Naive thymus-derived CD8-positive, alpha-beta T cell (primary cell): ENCODE results near the gene SLC8A2. TPM values are rescaled to one million over a fixed set of nuclear protein-coding genes. Genes with fewer than 3 reads are reported as not detected.
A peak's percentile ranks its signal among the peaks of the same experiment; 100 is the strongest.

ENCODE experiments used
- ATAC-seq, 2 donors: fragments of 150-1000 bp; cut with Tn5 transposase in 1 of 2; sonication (Bioruptor Pico), chemical (Tn5 transposase) in 1 of 2; 1 replicate in 1 of 2; 2 replicates in 1 of 2; pipeline ENCODE4 v1.10.0; 2021; ENCODE audit warnings: mild to moderate bottlenecking in 2 of 2, moderate library complexity in 2 of 2
- POLR2A ChIA-PET: fragments of 350-600 bp; sonication (Branson Sonifier 250); formaldehyde crosslinking; loops from one replicate; lab custom pipeline; 2021; ENCODE audit warnings: antibody characterized with exemption; lab: Charles Lee
- DNase-seq, 10 donors: peaks; one replicate each; pipeline versions ENCODE4 v3.0.0 to v3.0.0-alpha.2; 2020 to 2022
- H3K27ac Mint-ChIP-seq, 10 donors: one replicate each; pipeline ENCODE4 v1.8.0; 2020 to 2022; ENCODE audit warnings: mild to moderate bottlenecking in 10 of 10, mixed read lengths in 10 of 10, moderate library complexity in 4 of 10, inconsistent platforms in 1 of 10
- H3K27me3 Mint-ChIP-seq, 5 donors: one replicate each; pipeline ENCODE4 v1.8.0; 2021 to 2022; ENCODE audit warnings: mixed read lengths in 5 of 5
- H3K36me3 Mint-ChIP-seq, 3 donors: one replicate each; pipeline ENCODE4 v1.8.0; 2020 to 2022; ENCODE audit warnings: mixed read lengths in 3 of 3, mild to moderate bottlenecking in 2 of 3, inconsistent platforms in 1 of 3
- H3K4me1 Mint-ChIP-seq, 4 donors: one replicate each; pipeline ENCODE4 v1.8.0; 2021 to 2022; ENCODE audit warnings: mixed read lengths in 4 of 4
- H3K4me3 Mint-ChIP-seq, 10 donors: one replicate each; pipeline ENCODE4 v1.8.0; 2020 to 2022; ENCODE audit warnings: mild to moderate bottlenecking in 10 of 10, mixed read lengths in 10 of 10, moderate library complexity in 6 of 10, inconsistent platforms in 1 of 10
- H3K9me3 Mint-ChIP-seq, 9 donors: one replicate each; pipeline ENCODE4 v1.8.0; 2020 to 2022; ENCODE audit warnings: mixed read lengths in 9 of 9, mild to moderate bottlenecking in 3 of 9, inconsistent platforms in 1 of 9, moderate library complexity in 1 of 9
- polyA plus RNA-seq, 3 donors: library from polyadenylated mRNA; unstranded; fragments of 300-500 nt; fragmentation: Illumina TruSeq; gene quantifications; one replicate each; pipeline ENCODE4 v1.2.3, GENCODE V29; 2021
- total RNA-seq, 8 experiments: library from RNA in 2 of 8; stranded (reverse) in 2 of 8; gene quantifications; one replicate each; pipeline ENCODE4 v1.2.3 and lab custom pipeline; 2021 to 2026

Gene SLC8A2
- total and polyA plus RNA-seq, 5 experiments from 2014 or later, result 0.02 to 0.42 (median 0.12) TPM; not detected in 2

- H3K36me3 Mint-ChIP-seq, result peaks cover 0 to 13% (median 10%) of the 10 kb centered on the region in 3 donors
- POLR2A ChIA-PET, result no interaction called here
- peak overlapping the region in 7 of 10 donors; percentile 20 to 68 (median 45) for H3K4me3 Mint-ChIP-seq
- peak overlapping the region in 2 of 10 donors; percentile 48 to 70 for H3K27ac Mint-ChIP-seq
- H3K9me3 Mint-ChIP-seq, result no peaks in the 10 kb centered on the region
- peaks cover 25 to 61% (median 40%) of the 10 kb centered on the region in 4 donors for H3K4me1 Mint-ChIP-seq
- ATAC-seq (no peak), DNase-seq (no peak)
- peaks cover 31 to 91% (median 72%) of the 10 kb centered on the region in 5 donors for H3K27me3 Mint-ChIP-seq
Observed at GRCh38 chr19:47421844-47422395, 49.8 kb downstream of the SLC8A2 start.

GRCh38 chr19:47421244-47421786, 50.4 kb downstream of the SLC8A2 start:
- Mint-ChIP-seq H3K27ac (peak overlapping the region in 2 of 10 donors; percentile 70), H3K4me3 (peak overlapping the region in 5 of 10 donors; percentile 9 to 63 (median 34))
- DNase-seq, result no peak

GRCh38 chr19:47419789-47420188, 51.9 kb downstream of the SLC8A2 start:
- Mint-ChIP-seq H3K27me3 (peaks cover 32 to 91% (median 84%) of the 10 kb centered on the region in 5 donors), H3K36me3 (peaks cover 0 to 13% (median 10%) of the 10 kb centered on the region in 3 donors), H3K4me1 (peaks cover 25 to 69% (median 45%) of the 10 kb centered on the region in 4 donors), H3K27ac (no peak overlapping the region), H3K9me3 (no peaks in the 10 kb centered on the region), H3K4me3 (peak overlapping the region in 1 of 10 donors; percentile 25)
- POLR2A ChIA-PET, result no interaction called here
- DNase-seq (no peak), ATAC-seq (no peak)

More at GRCh38 chr19:47421244-47421786, 50.4 kb downstream of the SLC8A2 start:
- Mint-ChIP-seq H3K9me3 (no peaks in the 10 kb centered on the region), H3K27me3 (peaks cover 34 to 91% (median 78%) of the 10 kb centered on the region in 5 donors), H3K36me3 (peaks cover 0 to 13% (median 10%) of the 10 kb centered on the region in 3 donors), H3K4me1 (peaks cover 25 to 67% (median 44%) of the 10 kb centered on the region in 4 donors)
- POLR2A ChIA-PET, result no interaction called here
- ATAC-seq, result no peak

GRCh38 chr19:47419030-47419783, 52.5 kb downstream of the SLC8A2 start, which contains the start of gene MEIS3:
Gene MEIS3, minus strand, starts transcription at chr19:47419527. Its CDS starts 446 bp downstream, at chr19:47419081.
- no peak for DNase-seq
- Mint-ChIP-seq H3K36me3 (peaks cover 0 to 13% (median 10%) of the 10 kb centered on the region in 3 donors), H3K27me3 (peaks cover 31 to 91% (median 84%) of the 10 kb centered on the region in 5 donors), H3K4me3 (peak within 1 kb of the TSS in 9 of 10 donors; percentile 15 to 87 (median 65)), H3K4me1 (peaks cover 25 to 69% (median 45%) of the 10 kb centered on the region in 4 donors), H3K27ac (peak within 1 kb of the TSS in 2 of 10 donors; percentile 24 to 48), H3K9me3 (no peaks in the 10 kb centered on the region)
- POLR2A ChIA-PET, result interaction anchor here (0.8 kb wide), 1 partner anchor 8 kb away, joined by 3 read pairs; no protein-coding TSS in a partner anchor
- peak in 1 of 2 donors; percentile 39 for ATAC-seq

- H3K4me1 Mint-ChIP-seq, result peaks cover 25 to 69% (median 45%) of the 10 kb centered on the region in 4 donors
- DNase-seq (no peak), ATAC-seq (peak in 1 of 2 donors; percentile 24)
Observed at GRCh38 chr19:47418692-47419029, 53.0 kb downstream of the SLC8A2 start.

DNA sequence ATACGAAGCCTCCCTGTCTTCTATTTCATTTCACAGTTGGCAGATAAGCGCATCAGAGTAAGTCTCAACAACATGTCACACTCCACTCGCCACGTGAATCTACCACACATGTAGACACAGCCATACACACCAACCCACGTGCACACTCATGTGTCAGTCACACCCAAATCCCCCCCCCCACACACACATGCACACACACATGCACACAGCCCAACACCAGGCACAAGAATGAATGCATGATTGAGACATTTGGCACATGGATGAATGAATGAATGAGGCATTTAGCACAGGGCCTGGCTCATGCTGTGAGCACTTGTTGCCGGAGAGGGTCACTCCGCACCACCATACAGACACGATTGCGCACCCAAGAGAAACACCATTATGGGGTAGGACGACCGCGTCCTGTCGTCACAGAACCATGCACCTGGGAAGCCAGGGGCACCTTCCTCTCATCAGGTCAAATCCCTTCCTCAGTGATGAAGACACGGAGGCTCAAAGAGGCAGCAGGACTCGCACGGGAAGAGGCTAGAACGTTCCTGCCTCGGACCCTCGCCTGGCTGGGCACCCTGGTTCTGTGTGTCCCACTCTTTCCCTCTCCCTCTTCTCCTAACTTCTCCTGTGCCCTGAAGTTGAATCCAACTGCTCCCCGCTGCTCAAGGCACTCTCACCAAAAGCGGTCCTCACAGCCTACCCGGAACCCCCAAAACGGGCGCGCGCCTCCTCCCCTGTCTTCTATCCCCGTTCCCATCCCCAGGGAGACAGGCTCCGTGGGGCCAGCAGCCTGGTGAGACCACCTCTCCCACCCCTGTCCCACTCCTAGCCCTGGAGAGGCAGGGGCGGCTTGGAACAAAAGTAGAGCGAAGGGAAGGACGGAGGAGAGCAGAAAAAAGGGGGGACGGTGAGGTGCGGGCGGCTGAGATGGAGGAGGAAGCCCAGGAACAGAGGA, 53.7 kb downstream of the SLC8A2 start:
- Mint-ChIP-seq H3K36me3 (peaks cover 0 to 11% (median 9%) of the 10 kb centered on the region in 3 donors), H3K27ac (peak overlapping the region in 4 of 10 donors; percentile 15 to 50 (median 44)), H3K4me3 (peak overlapping the region; percentile 46 to 87 (median 64)), H3K27me3 (peaks cover 36 to 91% (median 77%) of the 10 kb centered on the region in 5 donors), H3K9me3 (no peaks in the 10 kb centered on the region), H3K4me1 (peaks cover 25 to 63% (median 40%) of the 10 kb centered on the region in 4 donors)
- POLR2A ChIA-PET, result interaction anchor here (0.8 kb wide), 1 partner anchor 10 kb away, joined by 3 read pairs; no protein-coding TSS in a partner anchor
- ATAC-seq (peak; percentile 21 to 51), DNase-seq (no peak)

More at GRCh38 chr19:47418692-47419029, 53.0 kb downstream of the SLC8A2 start:
- Mint-ChIP-seq H3K9me3 (no peaks in the 10 kb centered on the region), H3K4me3 (peak overlapping the region in 7 of 10 donors; percentile 15 to 87 (median 72)), H3K36me3 (peaks cover 0 to 13% (median 10%) of the 10 kb centered on the region in 3 donors), H3K27me3 (peaks cover 35 to 91% (median 83%) of the 10 kb centered on the region in 5 donors), H3K27ac (peak overlapping the region in 1 of 10 donors; percentile 48)
- POLR2A ChIA-PET, result interaction anchor here (0.8 kb wide), 1 partner anchor 9 kb away, joined by 3 read pairs; no protein-coding TSS in a partner anchor

DNA sequence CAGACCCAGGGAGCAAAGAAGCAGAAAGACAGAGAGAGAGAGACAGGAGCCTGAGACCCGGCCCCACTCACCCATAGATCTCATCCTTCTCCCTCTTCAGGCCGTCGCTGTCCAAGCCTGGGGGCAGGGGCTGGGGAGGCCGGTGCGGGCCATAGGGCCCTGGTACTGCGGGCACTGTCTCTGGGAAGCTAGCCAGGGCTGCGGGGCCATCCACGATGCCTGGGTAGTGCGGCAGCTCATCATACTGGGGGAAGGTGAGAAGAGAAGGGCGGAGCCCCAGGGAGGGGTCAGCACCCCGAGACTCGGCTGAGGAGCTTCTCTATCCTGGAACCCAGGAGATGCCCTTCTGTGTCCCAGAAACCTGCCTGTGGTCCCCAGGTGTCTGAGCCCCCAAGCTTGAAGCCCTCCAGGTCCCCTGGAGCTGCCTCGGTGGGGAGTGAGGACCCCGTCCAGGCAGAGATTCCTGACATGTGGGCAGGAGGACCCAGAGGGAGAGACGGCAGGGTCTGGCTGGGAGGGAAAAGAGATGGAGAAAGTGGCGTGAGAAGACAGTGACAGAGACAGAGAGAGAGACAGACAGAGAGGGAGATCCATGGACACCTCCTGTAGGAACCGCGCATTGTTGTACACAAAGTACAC, 54.5 kb downstream of the SLC8A2 start:
- Mint-ChIP-seq H3K4me3 (peak overlapping the region in 9 of 10 donors; percentile 9 to 87 (median 63)), H3K9me3 (no peaks in the 10 kb centered on the region), H3K27me3 (peaks cover 28 to 84% (median 69%) of the 10 kb centered on the region in 5 donors), H3K36me3 (peaks cover 0 to 6% (median 1%) of the 10 kb centered on the region in 3 donors), H3K4me1 (peaks cover 23 to 55% (median 33%) of the 10 kb centered on the region in 4 donors), H3K27ac (no peak overlapping the region)
- no peak for DNase-seq
- POLR2A ChIA-PET, result no interaction called here
- ATAC-seq, result no peak

- Mint-ChIP-seq H3K4me3 (peak overlapping the region in 1 of 10 donors; percentile 9), H3K36me3 (peaks cover 0 to 5% (median 0%) of the 10 kb centered on the region in 3 donors), H3K27me3 (peaks cover 26 to 78% (median 64%) of the 10 kb centered on the region in 5 donors), H3K9me3 (no peaks in the 10 kb centered on the region), H3K4me1 (peaks cover 22 to 49% (median 30%) of the 10 kb centered on the region in 4 donors), H3K27ac (no peak overlapping the region)
- ATAC-seq (no peak), DNase-seq (no peak)
- POLR2A ChIA-PET, result no interaction called here
Observed at GRCh38 chr19:47416643-47416985, 55.1 kb downstream of the SLC8A2 start.

GRCh38 chr19:47415953-47416642, 55.6 kb downstream of the SLC8A2 start:
- ATAC-seq, result no peak
- no peak for DNase-seq
- POLR2A ChIA-PET, result interaction anchor here (0.6 kb wide), 1 partner anchor 273 kb away, joined by 3 read pairs; no protein-coding TSS in a partner anchor
- Mint-ChIP-seq H3K9me3 (no peaks in the 10 kb centered on the region), H3K4me1 (peaks cover 17 to 43% (median 25%) of the 10 kb centered on the region in 4 donors), H3K36me3 (peaks cover 0 to 5% (median 0%) of the 10 kb centered on the region in 3 donors), H3K4me3 (peak overlapping the region in 2 of 10 donors; percentile 31 to 52), H3K27me3 (peaks cover 23 to 73% (median 59%) of the 10 kb centered on the region in 5 donors), H3K27ac (peak overlapping the region in 1 of 10 donors; percentile 34)

DNA sequence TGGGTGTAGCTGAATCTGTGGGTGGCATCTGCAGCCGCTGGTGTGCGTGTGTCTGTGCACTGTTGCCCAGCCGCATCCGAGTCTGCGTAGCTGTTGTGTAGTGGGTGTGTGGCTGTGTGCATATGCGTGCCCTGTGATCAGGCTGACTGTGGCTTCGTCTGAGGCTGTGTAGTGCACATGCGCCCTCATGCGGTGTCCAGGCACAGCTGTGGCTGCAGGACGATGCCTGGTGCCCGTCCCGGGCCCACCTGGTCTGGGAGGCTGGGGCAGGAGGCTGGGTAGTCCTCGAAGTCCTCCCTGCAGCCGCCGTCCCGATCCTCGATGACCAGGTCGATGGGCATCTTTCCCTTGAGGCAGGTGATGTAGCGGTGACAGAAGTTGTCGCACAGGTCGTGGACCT, 57.2 kb downstream of the SLC8A2 start:
- H3K36me3 Mint-ChIP-seq, result no peaks in the 10 kb centered on the region
- H3K4me1 Mint-ChIP-seq, result peaks cover 10 to 28% (median 16%) of the 10 kb centered on the region in 4 donors
- H3K27ac Mint-ChIP-seq, result peak overlapping the region in 1 of 10 donors; percentile 60
- ATAC-seq, result no peak
- peaks cover 23 to 60% (median 45%) of the 10 kb centered on the region in 5 donors for H3K27me3 Mint-ChIP-seq
- H3K4me3 Mint-ChIP-seq, result peak overlapping the region in 1 of 10 donors; percentile 29
- H3K9me3 Mint-ChIP-seq, result no peaks in the 10 kb centered on the region
- DNase-seq, result no peak
- POLR2A ChIA-PET, result no interaction called here
